HG03442 (cell line): Measurements from ENCODE around the gene LRRC45.

Experiments used
- ATAC-seq: cut with Tn5 transposase; IDR thresholded peaks from one replicate; pipeline ENCODE4 v1.9.1; 2021; ENCODE audit warnings: mild to moderate bottlenecking, moderate library complexity; ENCODE audit not compliant: unreplicated experiment

The LRRC45 gene

DNA sequence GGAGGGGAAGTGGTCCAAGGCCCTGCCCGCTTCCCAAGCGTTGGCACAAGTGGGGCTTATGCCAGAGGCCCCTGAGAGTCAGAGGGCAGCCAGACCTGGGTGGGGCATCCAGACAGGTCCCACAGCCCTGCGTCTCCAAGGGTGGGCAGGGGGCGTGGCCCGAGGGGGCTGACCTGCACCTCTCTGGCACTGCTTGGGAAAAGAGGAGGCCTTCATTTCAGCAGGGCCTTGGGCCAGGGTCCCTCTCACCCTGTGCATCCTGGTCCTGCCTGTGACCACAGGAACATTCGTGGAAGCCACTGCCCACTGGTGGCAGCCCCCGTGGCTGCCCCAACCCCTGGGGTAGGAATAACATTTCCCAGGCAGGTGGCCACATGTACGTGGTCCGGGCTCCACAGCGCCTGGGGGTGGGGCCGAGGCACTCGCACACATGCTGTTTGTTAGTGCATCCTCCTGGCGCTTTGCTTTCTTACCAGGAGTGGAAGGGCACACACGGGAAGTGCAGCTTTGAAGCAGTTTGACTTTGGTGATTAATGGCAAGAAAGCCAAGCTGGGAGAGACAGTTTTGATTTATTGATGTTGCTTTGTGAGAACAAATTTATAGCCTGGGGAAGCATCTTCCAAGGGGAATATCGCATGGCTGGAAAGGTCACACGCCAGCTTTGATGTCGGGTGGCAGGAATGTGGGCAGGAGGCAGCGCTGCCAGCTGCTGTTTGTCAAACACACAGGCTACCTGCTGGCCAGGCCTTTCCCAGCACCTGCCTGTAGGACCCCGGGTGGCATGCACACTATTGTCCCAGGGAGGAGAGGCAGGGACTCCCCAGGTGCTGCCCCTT, 4.7 kb upstream of the LRRC45 start:
- ATAC-seq: no peak

DNA sequence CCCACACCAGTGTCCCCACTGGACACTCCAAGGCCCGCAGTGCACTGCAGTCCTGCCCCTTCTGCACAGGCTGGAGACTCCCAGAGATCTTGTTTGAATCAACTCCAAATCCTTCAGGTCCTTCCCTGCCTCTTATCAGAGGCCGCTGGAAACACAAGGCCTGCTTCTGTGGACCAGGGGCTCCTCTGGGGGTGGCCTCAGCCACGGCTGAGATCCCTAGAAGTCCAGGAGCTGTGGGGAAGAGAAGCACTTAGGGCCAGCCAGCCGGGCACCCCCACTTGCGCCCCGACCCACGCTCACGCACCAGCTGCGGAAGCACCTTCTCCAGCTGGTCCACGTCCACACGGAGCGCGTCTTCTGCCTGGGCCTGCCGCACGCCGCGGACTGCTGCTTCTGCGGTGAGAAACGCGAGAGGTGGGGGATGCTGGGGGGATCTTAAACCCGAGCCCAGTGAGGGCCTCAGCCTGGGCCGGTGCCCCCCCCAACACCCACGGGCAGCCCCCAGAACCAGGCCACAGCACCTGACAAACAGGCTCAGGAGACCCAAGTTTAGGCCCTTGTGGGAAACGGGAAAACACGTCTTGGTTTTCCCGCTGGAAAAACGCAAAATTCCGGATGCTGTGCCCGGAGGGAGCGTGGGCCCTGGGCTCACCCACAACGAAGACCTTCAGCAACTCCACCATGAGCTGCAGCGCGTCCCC, 4.0 kb upstream of the LRRC45 start:
- no peak for ATAC-seq

DNA sequence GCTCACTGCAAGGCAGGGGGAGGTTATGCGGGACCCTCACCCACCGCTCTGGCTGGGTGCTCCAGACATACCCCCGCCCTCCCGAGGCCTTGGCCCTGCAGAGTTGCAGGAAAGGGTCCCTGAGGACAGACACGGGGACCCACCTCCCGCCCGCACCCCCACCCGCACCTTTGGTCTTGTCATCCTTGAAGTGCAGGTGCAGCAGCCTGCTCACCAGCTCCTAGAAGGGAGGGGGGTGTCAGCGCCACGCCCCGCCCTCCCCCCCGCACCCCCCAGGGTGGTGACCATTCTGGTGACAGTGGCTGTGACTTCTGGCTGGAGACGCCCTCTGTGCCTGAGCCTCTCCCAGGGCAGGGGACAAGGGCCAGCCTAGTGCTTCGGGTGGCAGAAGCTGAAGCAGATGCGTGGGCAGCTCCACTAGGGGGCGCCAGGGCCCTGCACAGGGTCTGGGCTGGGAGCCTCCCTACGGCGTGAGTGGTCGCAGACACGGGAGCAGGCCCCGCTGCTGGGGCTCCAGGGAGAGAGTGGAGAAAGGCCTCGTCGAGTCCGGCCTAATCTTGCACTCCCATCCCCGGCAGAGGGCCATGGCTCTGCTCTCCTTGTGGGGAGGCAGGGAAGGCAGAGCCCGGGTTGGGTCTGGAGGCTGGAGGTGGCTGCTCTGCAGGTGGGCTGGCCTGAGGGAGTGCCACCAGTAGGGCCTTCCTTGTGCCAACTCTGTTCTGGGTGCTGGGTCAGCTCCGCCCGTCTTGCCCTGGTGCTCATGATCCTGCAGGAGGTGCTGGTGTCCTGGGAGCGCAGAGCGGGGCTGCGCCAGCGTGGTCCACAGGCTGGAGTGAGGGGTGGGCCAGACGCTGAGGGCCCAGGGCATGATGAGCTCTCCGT, 3.2 kb upstream of the LRRC45 start:
- no peak for ATAC-seq

DNA sequence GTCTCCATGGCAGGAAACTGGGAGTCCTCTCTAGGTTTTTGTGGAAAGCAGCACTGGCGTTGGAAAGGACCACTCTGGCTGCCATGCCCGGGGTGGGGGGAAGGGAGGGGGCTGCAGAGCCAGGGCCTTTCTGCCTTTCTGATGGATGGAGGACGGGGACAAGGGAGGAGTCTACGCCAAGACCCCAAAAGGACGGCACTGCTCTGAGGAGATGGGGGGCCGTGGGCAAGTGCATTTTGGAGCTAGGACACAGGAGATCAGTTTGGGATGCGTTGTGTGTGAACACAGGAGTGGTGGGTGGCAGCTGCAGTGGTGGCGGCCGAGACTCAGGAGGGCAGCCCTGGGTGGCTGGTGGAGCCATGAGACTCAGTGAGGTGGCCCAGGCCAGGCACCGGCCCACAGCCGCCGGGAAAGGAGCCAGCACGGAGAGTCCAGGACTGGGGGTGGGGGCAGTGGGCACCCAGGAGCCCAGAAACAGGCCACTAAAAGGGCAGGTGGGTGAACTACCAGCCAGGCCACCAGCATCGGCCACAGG, 2.5 kb upstream of the LRRC45 start:
- no peak for ATAC-seq

GRCh38 chr17:82021107-82021899, 1.8 kb upstream of the LRRC45 start:
- ATAC-seq: no peak

- no peak for ATAC-seq
Measured at GRCh38 chr17:82021900-82022309, 1.2 kb upstream of the LRRC45 start.

GRCh38 chr17:82022310-82022980, 660 bp upstream of the LRRC45 start, which contains the start of gene CENPX:
Gene CENPX, minus strand, starts transcription at chr17:82022878. Its CDS starts 17 bp downstream, at chr17:82022861.
- no peak for ATAC-seq

- peak; percentile 2 for ATAC-seq
Measured at GRCh38 chr17:82023447-82024241, 539 bp downstream of the LRRC45 start.

DNA sequence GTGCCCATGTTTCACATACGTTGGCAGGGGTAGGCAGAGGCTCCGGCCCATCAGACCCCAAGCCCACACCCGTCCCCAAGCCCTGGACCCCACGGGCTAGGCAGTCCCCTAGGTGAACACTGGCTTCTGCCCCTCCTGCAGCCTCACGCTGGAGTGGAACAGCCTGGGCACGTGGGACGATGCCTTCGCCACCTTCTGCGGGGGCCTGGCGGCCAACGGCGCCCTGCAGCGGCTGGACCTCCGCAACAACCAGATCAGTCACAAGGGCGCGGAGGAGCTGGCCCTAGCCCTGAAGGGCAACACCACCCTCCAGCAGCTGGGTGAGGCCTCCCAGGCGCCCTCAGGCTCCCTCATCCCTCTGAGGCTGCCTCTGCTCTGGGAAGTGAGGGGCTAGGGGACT, 1.8 kb downstream of the LRRC45 start:
- no peak for ATAC-seq

DNA sequence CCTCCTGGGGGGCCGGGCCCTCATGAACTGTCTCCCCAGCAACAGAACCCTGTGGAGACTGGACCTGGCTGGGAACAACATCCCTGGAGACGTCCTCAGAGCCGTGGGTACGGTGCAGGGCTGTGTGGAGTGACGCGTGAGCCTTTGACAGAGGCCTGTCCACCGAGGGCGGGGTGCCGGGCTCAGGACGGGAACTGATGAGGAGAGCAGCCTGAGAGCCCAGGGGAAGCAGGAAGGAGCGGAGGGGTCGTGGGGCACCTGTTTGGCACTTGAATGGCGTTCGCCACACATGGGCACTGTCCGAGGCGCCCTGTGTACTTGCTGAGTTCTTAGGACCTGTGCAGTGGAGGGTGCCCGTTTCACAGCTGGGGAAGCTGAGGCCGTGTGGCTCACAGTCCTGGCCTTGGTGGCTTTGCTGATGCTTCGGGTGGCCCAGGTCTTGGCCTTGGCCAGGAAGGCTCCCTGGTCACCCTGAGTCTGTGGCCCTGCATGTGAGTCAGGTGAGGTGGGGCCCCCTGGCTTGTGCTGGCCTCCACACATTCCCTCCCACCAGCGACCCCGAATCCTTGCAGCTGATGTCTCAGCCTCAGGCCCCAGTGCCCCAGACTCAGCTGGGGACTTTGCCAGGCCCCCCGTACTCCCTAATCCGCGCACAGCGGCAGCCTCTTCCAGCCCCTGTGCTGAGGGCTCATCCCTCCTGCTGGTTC, 2.4 kb downstream of the LRRC45 start:
- no peak for ATAC-seq

GRCh38 chr17:82028246-82028645, 5.1 kb downstream of the LRRC45 start:
- ATAC-seq: no peak

GRCh38 chr17:82028966-82029365, 5.9 kb downstream of the LRRC45 start:
- no peak for ATAC-seq

- no peak for ATAC-seq
Measured at GRCh38 chr17:82029391-82029790, 6.3 kb downstream of the LRRC45 start.

- no peak for ATAC-seq
Measured at GRCh38 chr17:82029990-82030469, 6.9 kb downstream of the LRRC45 start.

- peak; percentile 39 for ATAC-seq
Measured at GRCh38 chr17:82030470-82031302, 7.6 kb downstream of the LRRC45 start.

DNA sequence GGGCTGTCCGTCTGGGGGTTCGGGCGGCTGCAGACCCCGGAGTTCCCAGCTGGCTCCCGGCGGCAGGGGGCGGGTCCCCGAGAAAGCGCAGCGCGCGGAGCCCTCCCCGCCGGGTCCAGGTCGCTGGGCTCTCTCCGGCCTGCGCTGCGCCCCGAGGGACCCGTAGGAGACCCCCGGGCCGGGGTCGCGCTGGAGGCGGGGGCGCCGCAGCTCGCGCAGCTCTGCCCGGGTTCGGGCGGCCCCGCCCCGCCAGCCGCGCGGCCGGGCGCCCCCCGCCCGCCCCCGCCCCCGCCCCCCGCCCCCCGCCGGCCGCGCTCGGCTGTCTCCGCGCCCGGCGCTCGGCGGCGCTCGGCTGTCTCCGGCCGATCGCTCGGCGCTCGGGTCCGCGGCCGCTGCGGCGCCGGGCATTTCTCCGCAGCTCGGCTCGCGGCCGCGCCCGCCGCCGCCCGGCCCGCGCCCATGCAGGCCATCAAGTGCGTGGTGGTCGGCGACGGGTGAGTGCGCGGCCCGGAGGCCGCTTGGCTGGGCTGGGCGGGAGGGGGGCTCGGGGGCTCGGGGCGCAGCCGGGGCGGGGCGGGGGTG, 8.3 kb downstream of the LRRC45 start, which contains the start of gene RAC3:
Gene RAC3, plus strand, starts transcription at position 376 of the 582 bp plus-strand sequence. Its CDS starts 84 bp downstream, at position 460.
- peak; percentile 4 for ATAC-seq
